A673 (cell line): ENCODE measurements around the gene RPTOR. TPM values are rescaled to one million over a fixed set of nuclear protein-coding genes. Genes with fewer than 3 reads are reported as not detected.

Source experiments
- BruUV-seq: library from RNA; stranded (reverse); fragments of 400-500 nt; replicated peaks from 2 replicates; lab custom pipeline; 2021; lab: Mats Ljungman, UMichigan
- CTCF ChIA-PET: fragments of 300-600 bp; sonication (Branson Sonifier 250); formaldehyde crosslinking; loops from one replicate; lab custom pipeline; 2022; ENCODE audit warnings: antibody characterized with exemption; lab: Charles Lee
- POLR2A ChIA-PET: fragments of 300-600 bp; sonication (Branson Sonifier 250); formaldehyde crosslinking; loops from one replicate; lab custom pipeline; 2022; ENCODE audit warnings: antibody characterized with exemption; ENCODE audit not compliant: low non-redundant PET; lab: Charles Lee
- DNase-seq: peaks from one replicate; pipeline ENCODE4 v3.0.0-alpha.2; 2015; ENCODE audit warnings: low spot score
- H3K27ac ChIP-seq: fragments of 200-600 bp; sonication (generic); 2 replicates; pipeline ENCODE4 v1.5.1; 2016; ENCODE audit warnings: mixed run types, low read depth, mild to moderate bottlenecking, mixed read lengths, antibody characterized with exemption, low read length; ENCODE audit not compliant: poor library complexity, severe bottlenecking
- H3K27me3 ChIP-seq: fragments of 200-600 bp; sonication (generic); replicated peaks from 2 replicates; pipeline ENCODE4 v1.6.1; 2017; ENCODE audit warnings: mixed run types, low read depth, mild to moderate bottlenecking, mixed read lengths, antibody characterized with exemption, low read length; ENCODE audit not compliant: insufficient read depth, poor library complexity
- H3K36me3 ChIP-seq: fragments of 200-600 bp; sonication (generic); 2 replicates; pipeline ENCODE4 v1.6.1; 2016; ENCODE audit warnings: mixed run types, mild to moderate bottlenecking, mixed read lengths, antibody characterized with exemption, low read length; ENCODE audit not compliant: insufficient read depth, poor library complexity, severe bottlenecking
- H3K4me1 ChIP-seq: fragments of 200-600 bp; sonication (generic); 2 replicates; pipeline ENCODE4 v1.6.1; 2017; ENCODE audit warnings: mixed run types, mild to moderate bottlenecking, mixed read lengths, antibody characterized with exemption, low read length; ENCODE audit not compliant: insufficient read depth, poor library complexity, severe bottlenecking
- H3K4me3 ChIP-seq: fragments of 200-600 bp; sonication (generic); 2 replicates; pipeline ENCODE4 v1.5.1; 2016; ENCODE audit warnings: low read depth, mixed run types, mild to moderate bottlenecking, mixed read lengths, low read length; ENCODE audit not compliant: poor library complexity, severe bottlenecking
- H3K9me3 ChIP-seq: fragments of 200-600 bp; sonication (generic); 2 replicates; pipeline ENCODE4 v1.6.1; 2016; ENCODE audit warnings: mixed run types, low read depth, mild to moderate bottlenecking, mixed read lengths, antibody characterized with exemption, low read length; ENCODE audit not compliant: poor library complexity, severe bottlenecking
- CTCF ChIP-seq: fragments of 300-800, 200-600 bp; sonication (generic); conservative IDR thresholded peaks from 2 replicates; pipeline ENCODE4 v1.5.1; 2017; ENCODE audit warnings: low read depth, mild to moderate bottlenecking, antibody characterized with exemption, low read length, moderate library complexity, mixed read lengths
- EZH2 ChIP-seq: fragments of 200-600 bp; sonication (generic); IDR thresholded peaks from 2 replicates; pipeline ENCODE4 v1.6.1; 2017; ENCODE audit warnings: borderline replicate concordance, low read depth, mild to moderate bottlenecking, mixed read lengths, antibody characterized with exemption, low read length; ENCODE audit not compliant: poor library complexity, severe bottlenecking
- intact Hi-C: fragments of 100-400 bp; cut with micrococcal nuclease; formaldehyde crosslinking; loops from one replicate; pipeline ENCODE4 v1.10.0; 2022; ENCODE audit not compliant: unreplicated experiment
- total RNA-seq: library from RNA; stranded (reverse); gene quantifications from 2 replicates; pipeline ENCODE4 v1.2.3, GENCODE V29; 2021

The RPTOR gene
- total RNA-seq, 1 experiment from 2014 or later, result 55.2 TPM

GRCh38 chr17:80520810-80521455, 23.7 kb upstream of the RPTOR start:
- ChIA-PET POLR2A (no interaction called here), CTCF (no interaction called here)
- intact Hi-C loops, result no loop called here

GRCh38 chr17:80523054-80523744, 21.4 kb upstream of the RPTOR start:
- CTCF ChIA-PET, result interaction anchor here (0.7 kb wide), 1 partner anchor 369 kb away, joined by 3 read pairs; no protein-coding TSS in a partner anchor
- H3K4me3 ChIP-seq, result no peak overlapping the region
- TF ChIP-seq EZH2 (no peak), CTCF (no peak)
- no peak for DNase-seq
- no TSS peak for BruUV-seq
- no peaks in the 10 kb centered on the region for H3K9me3 ChIP-seq
- H3K27me3 ChIP-seq, result no peaks in the 10 kb centered on the region
- POLR2A ChIA-PET, result no interaction called here
- H3K36me3 ChIP-seq, result no peaks in the 10 kb centered on the region
- no peaks in the 10 kb centered on the region for H3K4me1 ChIP-seq
- no peak overlapping the region for H3K27ac ChIP-seq
- intact Hi-C loops, result no loop called here

More at GRCh38 chr17:80520810-80521455, 23.7 kb upstream of the RPTOR start:
- H3K4me3 ChIP-seq, result no peak overlapping the region
- H3K27me3 ChIP-seq, result no peaks in the 10 kb centered on the region
- no peaks in the 10 kb centered on the region for H3K4me1 ChIP-seq
- H3K27ac ChIP-seq, result no peak overlapping the region
- no peaks in the 10 kb centered on the region for H3K36me3 ChIP-seq
- no peaks in the 10 kb centered on the region for H3K9me3 ChIP-seq
- no TSS peak for BruUV-seq
- no peak for DNase-seq
- TF ChIP-seq EZH2, result no peak
- no peak for TF ChIP-seq CTCF

- no peak overlapping the region for H3K27ac ChIP-seq
- H3K9me3 ChIP-seq, result no peaks in the 10 kb centered on the region
- no peaks in the 10 kb centered on the region for H3K27me3 ChIP-seq
- no peak for DNase-seq
- H3K36me3 ChIP-seq, result no peaks in the 10 kb centered on the region
- POLR2A ChIA-PET, result no interaction called here
- no TSS peak for BruUV-seq
- CTCF ChIA-PET, result no interaction called here
- intact Hi-C loops, result no loop called here
- no peak for TF ChIP-seq EZH2
- no peak for TF ChIP-seq CTCF
- no peaks in the 10 kb centered on the region for H3K4me1 ChIP-seq
- H3K4me3 ChIP-seq, result no peak overlapping the region
These were observed 20.5 kb upstream of the RPTOR start for GRCh38 chr17:80523956-80524712.
